H9 (cell line): Measurements from ENCODE around the gene EPHA4. TPM values are rescaled to one million over a fixed set of nuclear protein-coding genes. Genes with fewer than 3 reads are reported as not detected.

Source experiments
- DNase-seq: peaks from one replicate; pipeline ENCODE4 v3.0.0-alpha.2; 2017
- H2AFZ ChIP-seq: one replicate; pipeline ENCODE4 v1.6.1; 2013; ENCODE audit warnings: mild to moderate bottlenecking, low read length, control low read depth, moderate library complexity
- H2AK5ac ChIP-seq: 2 replicates; pipeline ENCODE4 v1.6.1; 2013; ENCODE audit warnings: low read length, control low read depth, mixed read lengths; ENCODE audit not compliant: insufficient read length
- H2BK120ac ChIP-seq: one replicate; pipeline ENCODE4 v1.6.1; 2013; ENCODE audit warnings: low read depth, mild to moderate bottlenecking, low read length, control low read depth, inconsistent platforms; ENCODE audit not compliant: poor library complexity, severe bottlenecking
- H2BK12ac ChIP-seq: 2 replicates; pipeline ENCODE4 v1.6.1; 2013; ENCODE audit warnings: low read length, control low read depth, mixed read lengths, low read depth; ENCODE audit not compliant: insufficient read length
- H2BK15ac ChIP-seq: 2 replicates; pipeline ENCODE4 v1.6.1; 2013; ENCODE audit warnings: low read depth, low read length, control low read depth
- H2BK20ac ChIP-seq: one replicate; pipeline ENCODE4 v1.6.1; 2013; ENCODE audit warnings: low read depth, mild to moderate bottlenecking, low read length, control low read depth, inconsistent platforms; ENCODE audit not compliant: poor library complexity, severe bottlenecking
- H2BK5ac ChIP-seq: 2 replicates; pipeline ENCODE4 v1.6.1; 2013; ENCODE audit warnings: low read length, control low read depth, mixed read lengths; ENCODE audit not compliant: insufficient read length
- H3K14ac ChIP-seq: 2 replicates; pipeline ENCODE4 v1.6.1; 2013; ENCODE audit warnings: low read length, control low read depth; ENCODE audit not compliant: insufficient read depth
- H3K18ac ChIP-seq: 2 replicates; pipeline ENCODE4 v1.6.1; 2013; ENCODE audit warnings: low read depth, mild to moderate bottlenecking, mixed read lengths, low read length, control low read depth; ENCODE audit not compliant: insufficient read length
- H3K23ac ChIP-seq: 2 replicates; pipeline ENCODE4 v1.6.1; 2013; ENCODE audit warnings: low read length, control low read depth, mixed read lengths, low read depth; ENCODE audit not compliant: insufficient read length
- H3K23me2 ChIP-seq: 2 replicates; pipeline ENCODE4 v1.6.1; 2013; ENCODE audit warnings: low read depth, mild to moderate bottlenecking, mixed read lengths, low read length, control low read depth; ENCODE audit not compliant: insufficient read length, poor library complexity, severe bottlenecking
- H3K27ac ChIP-seq: 2 replicates; pipeline ENCODE4 v1.5.1; 2013; ENCODE audit warnings: low read length, control low read depth, mixed read lengths, low read depth; ENCODE audit not compliant: insufficient read length
- H3K27me3 ChIP-seq: 2 replicates; pipeline ENCODE4 v1.6.1; 2013; ENCODE audit warnings: low read length, control low read depth, inconsistent platforms; ENCODE audit not compliant: insufficient read depth
- H3K4ac ChIP-seq: 2 replicates; pipeline ENCODE4 v1.6.1; 2013; ENCODE audit warnings: low read depth, mild to moderate bottlenecking, control low read depth, inconsistent platforms, low read length, moderate library complexity
- H3K4me1 ChIP-seq: 2 replicates; pipeline ENCODE4 v1.6.1; 2013; ENCODE audit warnings: low read length, control low read depth, inconsistent platforms; ENCODE audit not compliant: insufficient read depth
- H3K4me2 ChIP-seq: 2 replicates; pipeline ENCODE4 v1.6.1; 2013; ENCODE audit warnings: low read length, control low read depth, mixed read lengths; ENCODE audit not compliant: insufficient read length, insufficient read depth
- H3K56ac ChIP-seq: 2 replicates; pipeline ENCODE4 v1.6.1; 2013; ENCODE audit warnings: low read depth, mild to moderate bottlenecking, mixed read lengths, low read length, control low read depth; ENCODE audit not compliant: insufficient read length
- H3K79me1 ChIP-seq: 2 replicates; pipeline ENCODE4 v1.6.1; 2013; ENCODE audit warnings: low read depth, mild to moderate bottlenecking, moderate library complexity, low read length, control low read depth, inconsistent platforms; ENCODE audit not compliant: insufficient read depth, poor library complexity, severe bottlenecking
- H3K79me2 ChIP-seq: 2 replicates; pipeline ENCODE4 v1.6.1; 2013; ENCODE audit warnings: low read length, control low read depth, inconsistent platforms; ENCODE audit not compliant: insufficient read depth
- H3K9ac ChIP-seq: 2 replicates; pipeline ENCODE4 v1.6.1; 2013; ENCODE audit warnings: low read length, control low read depth, mixed read lengths; ENCODE audit not compliant: insufficient read length; ENCODE audit errors: extremely low read depth
- H3K9me3 ChIP-seq: one replicate; pipeline ENCODE4 v1.6.1; 2013; ENCODE audit warnings: low read depth, low read length, inconsistent platforms; ENCODE audit not compliant: control insufficient read depth
- H3T11ph ChIP-seq: one replicate; pipeline ENCODE4 v1.6.1; 2013; ENCODE audit warnings: mild to moderate bottlenecking, low read length, control low read depth, inconsistent platforms
- H4K20me1 ChIP-seq: one replicate; pipeline ENCODE4 v1.6.1; 2013; ENCODE audit not compliant: control insufficient read depth, insufficient read length, insufficient read depth
- H4K5ac ChIP-seq: 2 replicates; pipeline ENCODE4 v1.6.1; 2013; ENCODE audit warnings: low read depth, mild to moderate bottlenecking, mixed read lengths, low read length, control low read depth; ENCODE audit not compliant: insufficient read length
- H4K8ac ChIP-seq: replicated peaks from 2 replicates; pipeline ENCODE4 v1.6.1; 2013; ENCODE audit warnings: low read length, control low read depth, mixed read lengths, low read depth; ENCODE audit not compliant: insufficient read length
- H4K91ac ChIP-seq: 2 replicates; pipeline ENCODE4 v1.6.1; 2013; ENCODE audit warnings: low read depth, mild to moderate bottlenecking, moderate library complexity, mixed read lengths, low read length, control low read depth; ENCODE audit not compliant: insufficient read length
- H3K27ac Mint-ChIP-seq, 3 experiments: 2 replicates in 2 of 3; 3 replicates in 1 of 3; pipeline ENCODE4 v1.8.0; 2020 to 2021; ENCODE audit warnings: mixed read lengths in 3 of 3, mild to moderate bottlenecking in 1 of 3, moderate library complexity in 1 of 3
- H3K27me3 Mint-ChIP-seq: 2 replicates; pipeline ENCODE4 v1.8.0; 2021; ENCODE audit warnings: low read depth, mild to moderate bottlenecking, moderate library complexity, mixed read lengths
- H3K36me3 Mint-ChIP-seq, 3 experiments: 2 replicates in 2 of 3; 3 replicates in 1 of 3; pipeline ENCODE4 v1.8.0; 2020 to 2021; ENCODE audit warnings: low read depth in 3 of 3, mixed read lengths in 3 of 3; ENCODE audit not compliant: insufficient read depth in 1 of 3
- H3K4me1 Mint-ChIP-seq, 2 experiments: 2 replicates each; pipeline ENCODE4 v1.8.0; 2020; ENCODE audit warnings: mixed read lengths in 2 of 2
- H3K4me3 Mint-ChIP-seq, 2 experiments: 2 replicates in 1 of 2; 3 replicates in 1 of 2; pipeline ENCODE4 v1.8.0; 2020 to 2021; ENCODE audit warnings: mild to moderate bottlenecking in 2 of 2, mixed read lengths in 2 of 2, moderate library complexity in 1 of 2
- H3K9me3 Mint-ChIP-seq, 2 experiments: 2 replicates in 1 of 2; 3 replicates in 1 of 2; pipeline ENCODE4 v1.8.0; 2020; ENCODE audit warnings: mild to moderate bottlenecking in 2 of 2, mixed read lengths in 2 of 2, moderate library complexity in 1 of 2
- WGBS: extraction: QIAGEN DNeasy Blood & Tissue Kit; methylation state at CpG from one replicate; pipeline ENCODE4 v1.1.7; 2013; ENCODE audit warnings: missing lambda C conversion rate, low lambda C conversion rate, mixed read lengths; ENCODE audit not compliant: insufficient read length; ENCODE audit errors: extremely low coverage; 5-methylcytosine and 5-hydroxymethylcytosine counted together
- total RNA-seq: library from RNA; stranded (reverse); gene quantifications from 2 replicates; pipeline ENCODE4 v1.2.1, GENCODE V29; 2021
- TF ChIP-seq, protein P1 (sequence below): fragments of 200-600 bp; sonication (generic); conservative IDR thresholded peaks from 3 replicates; pipeline ENCODE4 v1.8.0; 2021; ENCODE audit warnings: antibody characterized with exemption, mild to moderate bottlenecking

The EPHA4 gene
- total RNA-seq, 1 experiment from 2014 or later = 25.1 TPM

DNA sequence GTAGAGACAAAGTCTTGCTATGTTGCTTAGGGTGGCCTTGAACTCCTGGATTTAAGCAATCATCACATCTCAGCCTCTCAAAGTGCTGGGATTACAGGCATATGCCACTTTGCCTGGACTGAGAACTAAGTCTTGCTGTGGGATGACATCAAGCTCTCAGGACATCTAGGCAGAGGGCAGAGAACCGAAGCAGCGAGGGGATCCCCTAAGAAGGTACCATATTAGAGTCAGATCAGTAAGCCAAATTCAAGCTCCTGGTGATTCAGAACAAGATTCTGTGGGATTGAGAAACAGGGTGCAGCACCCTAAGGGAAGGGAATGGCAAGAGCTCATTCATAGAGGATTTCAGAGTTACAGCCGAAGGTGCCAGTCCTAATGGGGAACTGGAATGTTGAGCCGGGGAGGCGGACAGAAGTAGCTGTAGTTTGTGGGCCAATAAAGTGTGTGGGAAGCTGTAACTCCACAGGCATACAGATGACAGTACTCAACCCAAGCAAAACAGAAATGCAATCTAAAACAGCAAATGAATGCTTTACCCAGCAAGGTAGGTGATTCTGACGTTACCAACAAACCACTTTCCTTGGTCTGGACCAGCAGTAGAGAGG is 30.9 kb downstream of the EPHA4 start:
- H4K91ac ChIP-seq = no peak overlapping the region
- no peak overlapping the region for H2BK120ac ChIP-seq
- H4K5ac ChIP-seq = no peak overlapping the region
- WGBS = no CpG with 5 or more reads among the region's 6 CpGs
- H3K18ac ChIP-seq = no peak overlapping the region
- no peak overlapping the region for H3K4me3 Mint-ChIP-seq
- H3K9me3 ChIP-seq = no peaks in the 10 kb centered on the region
- H3K79me1 ChIP-seq = no peaks in the 10 kb centered on the region
- H3K27me3 ChIP-seq = no peaks in the 10 kb centered on the region
- no peak overlapping the region for H2BK12ac ChIP-seq
- no peak overlapping the region for H2BK15ac ChIP-seq
- H3K4ac ChIP-seq = no peak overlapping the region
- no peak overlapping the region for H3K56ac ChIP-seq
- TF ChIP-seq, protein P1, sequence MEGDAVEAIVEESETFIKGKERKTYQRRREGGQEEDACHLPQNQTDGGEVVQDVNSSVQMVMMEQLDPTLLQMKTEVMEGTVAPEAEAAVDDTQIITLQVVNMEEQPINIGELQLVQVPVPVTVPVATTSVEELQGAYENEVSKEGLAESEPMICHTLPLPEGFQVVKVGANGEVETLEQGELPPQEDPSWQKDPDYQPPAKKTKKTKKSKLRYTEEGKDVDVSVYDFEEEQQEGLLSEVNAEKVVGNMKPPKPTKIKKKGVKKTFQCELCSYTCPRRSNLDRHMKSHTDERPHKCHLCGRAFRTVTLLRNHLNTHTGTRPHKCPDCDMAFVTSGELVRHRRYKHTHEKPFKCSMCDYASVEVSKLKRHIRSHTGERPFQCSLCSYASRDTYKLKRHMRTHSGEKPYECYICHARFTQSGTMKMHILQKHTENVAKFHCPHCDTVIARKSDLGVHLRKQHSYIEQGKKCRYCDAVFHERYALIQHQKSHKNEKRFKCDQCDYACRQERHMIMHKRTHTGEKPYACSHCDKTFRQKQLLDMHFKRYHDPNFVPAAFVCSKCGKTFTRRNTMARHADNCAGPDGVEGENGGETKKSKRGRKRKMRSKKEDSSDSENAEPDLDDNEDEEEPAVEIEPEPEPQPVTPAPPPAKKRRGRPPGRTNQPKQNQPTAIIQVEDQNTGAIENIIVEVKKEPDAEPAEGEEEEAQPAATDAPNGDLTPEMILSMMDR = no peak
- DNase-seq = no peak
- peaks cover 17 to 35% of the 10 kb centered on the region in 2 experiments for H3K4me1 Mint-ChIP-seq
- H3K36me3 Mint-ChIP-seq = no peaks in the 10 kb centered on the region
- no peak overlapping the region for H3K9ac ChIP-seq
- no peaks in the 10 kb centered on the region for H3K27me3 Mint-ChIP-seq
- no peak overlapping the region for H2BK5ac ChIP-seq
- no peaks in the 10 kb centered on the region for H3K9me3 Mint-ChIP-seq
- H4K8ac ChIP-seq = no peak overlapping the region
- H2AFZ ChIP-seq = no peak overlapping the region
- no peaks in the 10 kb centered on the region for H3K23me2 ChIP-seq
- H2BK20ac ChIP-seq = no peak overlapping the region
- no peak overlapping the region for H3K27ac ChIP-seq
- no peaks in the 10 kb centered on the region for H4K20me1 ChIP-seq
- no peak overlapping the region for H3K23ac ChIP-seq
- H3K14ac ChIP-seq = no peak overlapping the region
- no peak overlapping the region for H3T11ph ChIP-seq
- H3K4me1 ChIP-seq = no peaks in the 10 kb centered on the region
- H3K79me2 ChIP-seq = no peaks in the 10 kb centered on the region
- no peak overlapping the region for H3K4me2 ChIP-seq
- no peak overlapping the region; a peak in 1 of 7 replicates for H3K27ac Mint-ChIP-seq
- no peak overlapping the region for H2AK5ac ChIP-seq
